Measurements from ENCODE around the gene EID2. TPM values are rescaled to one million over a fixed set of nuclear protein-coding genes. Genes with fewer than 3 reads are reported as not detected.

The EID2 gene
- total and polyA plus RNA-seq, 2 of the 13 experiments (the other 11 are each of a cell fraction or from before 2014, with no cell fraction given), result 3.7 to 14.1 TPM

GRCh38 chr19:39540333-39540673 is 342 bp upstream of the EID2 start:
- H3K4me1 ChIP-seq (ENCODE audit: insufficient read depth, low read length), result peaks cover 34% of the 10 kb centered on the region
- peaks cover 15% of the 10 kb centered on the region for H3K79me2 ChIP-seq (ENCODE audit: insufficient read depth, low read length)
- ChIA-PET POLR2A (no interaction called here), CTCF (ENCODE audit: low intra/inter-chr PET ratio, low total read pairs) (interaction anchor here (0.6 kb wide), 1 partner anchor 42 kb away, joined by 3 read pairs; no protein-coding TSS in a partner anchor)
- WGBS (ENCODE audit: low lambda C conversion rate), result 5% methylated on average over 10 of the region's 10 CpGs
- H3K27ac ChIP-seq (ENCODE audit: extremely low read length, insufficient read depth, low read length), result no peak overlapping the region
- H3K4me3 ChIP-seq (replicated peaks in 1 of 3; ENCODE audit: insufficient read depth in 1 of 3, low read depth in 2 of 3, low read length in 3 of 3), result peak overlapping the region in 1 of 3 experiments; percentile 96; a peak in 2 of 6 replicates
- in situ Hi-C loops (cut with HindIII; ENCODE audit: extremely low pct_ligation_motif_present, low pct_unique_long_range_greater_than_20kb), result no loop called here
- H3K36me3 ChIP-seq (replicated peaks in 1 of 2; ENCODE audit: control insufficient read depth in 1 of 2, insufficient read depth in 2 of 2, low read length in 2 of 2), result no peaks in the 10 kb centered on the region
- H3K9me3 ChIP-seq (ENCODE audit: low read length), result no peaks in the 10 kb centered on the region
- peak; percentile 14; the same call in 1 of the 3 replicates for ATAC-seq
- H3K27me3 ChIP-seq (ENCODE audit: control insufficient read depth in 1 of 2, insufficient read depth in 2 of 2, low read length in 2 of 2), result peaks cover 0 to 5% of the 10 kb centered on the region in 2 experiments; a peak in 2 of 5 replicates
- H3K9ac ChIP-seq (ENCODE audit: insufficient read depth, low read depth, low read length), result no peak overlapping the region
- intact Hi-C loops (cut with micrococcal nuclease; ENCODE audit: unreplicated experiment), result no loop called here
- peak overlapping the region; percentile 58 for H2AFZ ChIP-seq (ENCODE audit: low read length)
- no peak for DNase-seq (ENCODE audit: low spot score)
- H4K20me1 ChIP-seq (ENCODE audit: insufficient read depth, low read length), result no peaks in the 10 kb centered on the region
- no TSS peak for BruUV-seq (replicated peaks)
- no peak for FAIRE-seq
- H3K4me2 ChIP-seq (ENCODE audit: low read depth, low read length), result peak overlapping the region; percentile 86
- TF ChIP-seq XBP1 (CRISPR knock-in tag; IDR thresholded peaks at IDR 0.05) (no peak), KDM2A (CRISPR knock-in tag; IDR thresholded peaks at IDR 0.05; ENCODE audit: borderline replicate concordance, low read depth) (no peak), ATF7-NPFF (CRISPR knock-in tag; IDR thresholded peaks at IDR 0.05; ENCODE audit: low read depth) (no peak), CENPBD1 (CRISPR knock-in tag; IDR thresholded peaks at IDR 0.05; ENCODE audit: borderline replicate concordance, low read depth) (no peak), ZNF335 (CRISPR knock-in tag; IDR thresholded peaks at IDR 0.05) (no peak), ARNTL (CRISPR knock-in tag; IDR thresholded peaks at IDR 0.05) (no peak), ZNF557 (CRISPR knock-in tag; IDR thresholded peaks at IDR 0.05) (peak; percentile 2; the same call in 1 of the 2 replicates), ZNF549 (CRISPR knock-in tag; IDR thresholded peaks at IDR 0.05) (no peak), LCORL (IDR thresholded peaks at IDR 0.05) (no peak), LCORL (CRISPR knock-in tag; IDR thresholded peaks at IDR 0.05) (no peak), RBM39 (IDR thresholded peaks at IDR 0.05; ENCODE audit: low read depth, low read length, poor library complexity, severe bottlenecking) (peak; percentile 11), GZF1 (CRISPR knock-in tag; IDR thresholded peaks at IDR 0.05) (0 out of 2 replicates have a peak, but pooled peaks have one; percentile 3), YEATS4 (CRISPR knock-in tag; IDR thresholded peaks at IDR 0.05; ENCODE audit: borderline replicate concordance) (0 out of 2 replicates have a peak, but pooled peaks have one; percentile 3), FOXP4 (CRISPR knock-in tag; IDR thresholded peaks at IDR 0.05) (no peak), FOXJ3 (CRISPR knock-in tag; IDR thresholded peaks at IDR 0.05; ENCODE audit: borderline replicate concordance) (no peak), TCF7L2 (IDR thresholded peaks at IDR 0.05; ENCODE audit: low read depth, low read length) (no peak), ZNF713 (CRISPR knock-in tag; IDR thresholded peaks at IDR 0.05) (no peak), ZNF225 (CRISPR knock-in tag; IDR thresholded peaks at IDR 0.05) (no peak), ZNF660 (CRISPR knock-in tag; IDR thresholded peaks at IDR 0.05; ENCODE audit: borderline replicate concordance, low read depth) (no peak), AGO1 (IDR thresholded peaks at IDR 0.05; ENCODE audit: low read depth, low read length, poor library complexity, severe bottlenecking) (peak; percentile 14), ARNT2 (CRISPR knock-in tag; IDR thresholded peaks at IDR 0.05; ENCODE audit: low read depth) (no peak), NFYB (CRISPR knock-in tag; IDR thresholded peaks at IDR 0.05) (no peak), BATF2 (CRISPR knock-in tag; IDR thresholded peaks at IDR 0.05) (no peak)

Measured in HepG2 (cell line).